Suprapubic skin (tissue), 4 donors: ENCODE measurements around the gene CHSY1. TPM values are rescaled to one million over a fixed set of nuclear protein-coding genes. Genes with fewer than 3 reads are reported as not detected.
A peak's percentile ranks its signal among the peaks of the same experiment; 100 is the strongest.

ENCODE experiments used
- DNase-seq, 2 donors: peaks; one replicate each; pipeline ENCODE4 v3.0.0-alpha.2; 2019; ENCODE audit warnings: low spot score in 2 of 2
- H3K27ac ChIP-seq: fragments of 200-600 bp; sonication (generic); one replicate; pipeline ENCODE4 v1.5.1; 2019
- H3K27me3 ChIP-seq: fragments of 200-600 bp; sonication (generic); one replicate; pipeline ENCODE4 v1.5.1; 2019
- H3K36me3 ChIP-seq: fragments of 200-600 bp; sonication (generic); one replicate; pipeline ENCODE4 v1.5.1; 2019
- H3K4me1 ChIP-seq: fragments of 200-600 bp; sonication (generic); one replicate; pipeline ENCODE4 v1.5.1; 2019
- H3K4me3 ChIP-seq: fragments of 200-600 bp; sonication (generic); one replicate; pipeline ENCODE4 v1.5.1; 2019; ENCODE audit warnings: mild to moderate bottlenecking
- H3K9me3 ChIP-seq: fragments of 200-600 bp; sonication (generic); one replicate; pipeline ENCODE4 v1.5.1; 2019
- CTCF ChIP-seq, 2 donors: fragments of 200-600 bp in 1 of 2; fragments of 450-650 bp in 1 of 2; sonication (generic) in 1 of 2; IDR thresholded peaks; one replicate each; pipeline ENCODE4 v1.5.1; 2016 to 2019; ENCODE audit warnings: antibody characterized with exemption in 2 of 2, mild to moderate bottlenecking in 1 of 2, moderate library complexity in 1 of 2
- EP300 ChIP-seq: sonication (generic); formaldehyde crosslinking; IDR thresholded peaks from one replicate; pipeline ENCODE4 v1.6.1; 2017; ENCODE audit warnings: antibody characterized with exemption
- POLR2A ChIP-seq, 2 donors: fragments of 450-650 bp; IDR thresholded peaks; one replicate each; pipeline ENCODE4 v1.6.1; 2017; ENCODE audit warnings: antibody characterized with exemption in 2 of 2, mild to moderate bottlenecking in 2 of 2, moderate library complexity in 2 of 2
- POLR2AphosphoS5 ChIP-seq, 3 donors: sonication (generic); formaldehyde crosslinking; IDR thresholded peaks; one replicate each; pipeline ENCODE4 v1.6.1; 2017; ENCODE audit warnings: antibody characterized with exemption in 3 of 3
- WGBS: methylation state at CpG from one replicate; pipeline ENCODE4 v1.1.5; 2018; 5-methylcytosine and 5-hydroxymethylcytosine counted together
- total RNA-seq, 4 donors: library from RNA; depleted of rRNA; stranded (reverse); fragments of >200 nt; gene quantifications; one replicate each; pipeline ENCODE4 v1.1.0, GENCODE V29; 2016

The CHSY1 gene
- total RNA-seq, 4 donors from 2014 or later: 29.7 to 39.6 (median 30.5) TPM

- no peak for DNase-seq
- no peak overlapping the region for H3K4me3 ChIP-seq
- H3K27me3 ChIP-seq: no peaks in the 10 kb centered on the region
- H3K36me3 ChIP-seq: peaks cover 89% of the 10 kb centered on the region
- H3K4me1 ChIP-seq: no peaks in the 10 kb centered on the region
- TF ChIP-seq CTCF (IDR thresholded peaks at IDR 0.05) (no peak), POLR2A (IDR thresholded peaks at IDR 0.05) (no peak)
- no peaks in the 10 kb centered on the region for H3K9me3 ChIP-seq
- no peak overlapping the region for H3K27ac ChIP-seq
- WGBS: 92% methylated on average over 6 of the region's 6 CpGs
Measured at GRCh38 chr15:101283931-101284330, 32.1 kb upstream of the CHSY1 start.

DNA sequence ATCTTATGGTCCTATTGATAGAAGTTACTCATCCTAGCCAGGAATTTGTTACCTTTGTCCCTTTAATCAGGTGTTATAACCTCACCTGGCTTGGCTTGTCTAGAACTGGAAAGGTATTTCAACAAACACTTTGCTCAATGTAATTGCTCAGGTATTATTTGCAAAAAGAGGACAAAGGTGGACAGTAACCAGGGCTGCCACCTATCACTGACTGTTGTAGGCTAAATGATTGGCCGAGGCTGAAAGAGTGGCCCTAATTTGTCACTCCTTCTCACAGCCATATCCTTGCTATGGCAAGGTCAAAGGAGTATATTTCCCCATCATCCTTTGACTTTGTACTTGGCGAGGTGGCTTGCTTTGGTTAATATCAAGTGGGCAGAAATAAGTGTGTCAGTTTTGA is 28.2 kb upstream of the CHSY1 start:
- TF ChIP-seq CTCF (IDR thresholded peaks at IDR 0.05): no peak
- TF ChIP-seq EP300: no peak
- TF ChIP-seq POLR2AphosphoS5 (IDR thresholded peaks at IDR 0.05): no peak
- TF ChIP-seq POLR2A (IDR thresholded peaks at IDR 0.05): no peak
- no peak for DNase-seq
- Histone ChIP-seq H3K27me3 (no peaks in the 10 kb centered on the region), H3K36me3 (peaks cover 57% of the 10 kb centered on the region), H3K9me3 (no peaks in the 10 kb centered on the region), H3K4me3 (no peak overlapping the region), H3K4me1 (peaks cover 20% of the 10 kb centered on the region), H3K27ac (no peak overlapping the region)
- 77% methylated on average over 2 of the region's 2 CpGs for WGBS

DNA sequence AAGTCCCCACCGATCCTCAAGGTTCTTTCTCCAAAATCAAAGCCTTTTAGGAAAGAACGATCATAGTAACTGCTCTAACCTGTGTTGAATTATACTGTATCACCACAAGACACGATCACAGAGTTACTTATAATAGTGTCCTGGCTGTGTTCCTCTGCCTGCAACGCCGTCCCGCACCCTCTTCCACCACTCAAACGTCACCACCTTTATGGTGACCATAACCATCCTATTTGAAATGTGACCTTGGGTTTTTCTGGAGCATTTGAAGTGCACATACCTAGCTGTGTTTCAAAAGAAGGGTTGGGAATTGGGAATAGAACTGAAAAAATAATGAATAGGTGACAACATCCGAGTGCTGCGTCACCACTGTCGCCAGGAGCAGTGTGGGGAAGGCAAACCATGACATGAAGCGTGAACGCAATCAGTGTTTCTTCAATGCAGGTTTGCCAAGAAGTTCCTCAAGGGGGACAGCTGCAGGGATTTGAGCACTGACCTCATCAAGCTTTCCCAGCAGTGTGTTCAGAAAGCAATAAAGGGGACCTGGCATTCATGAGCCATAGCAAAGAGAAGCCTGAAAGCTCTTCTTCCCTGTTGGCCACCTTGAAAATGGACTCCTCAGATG is 26.2 kb upstream of the CHSY1 start:
- H3K4me3 ChIP-seq: peak overlapping the region; percentile 77
- DNase-seq: no peak
- WGBS: 86% methylated on average over 12 of the region's 12 CpGs
- no peaks in the 10 kb centered on the region for H3K27me3 ChIP-seq
- H3K27ac ChIP-seq: peak overlapping the region; percentile 87
- TF ChIP-seq POLR2AphosphoS5 (IDR thresholded peaks at IDR 0.05) (no peak), CTCF (IDR thresholded peaks at IDR 0.05) (no peak), POLR2A (IDR thresholded peaks at IDR 0.05) (no peak), EP300 (no peak)
- H3K9me3 ChIP-seq: no peaks in the 10 kb centered on the region
- peaks cover 20% of the 10 kb centered on the region for H3K4me1 ChIP-seq
- peaks cover 57% of the 10 kb centered on the region for H3K36me3 ChIP-seq

DNA sequence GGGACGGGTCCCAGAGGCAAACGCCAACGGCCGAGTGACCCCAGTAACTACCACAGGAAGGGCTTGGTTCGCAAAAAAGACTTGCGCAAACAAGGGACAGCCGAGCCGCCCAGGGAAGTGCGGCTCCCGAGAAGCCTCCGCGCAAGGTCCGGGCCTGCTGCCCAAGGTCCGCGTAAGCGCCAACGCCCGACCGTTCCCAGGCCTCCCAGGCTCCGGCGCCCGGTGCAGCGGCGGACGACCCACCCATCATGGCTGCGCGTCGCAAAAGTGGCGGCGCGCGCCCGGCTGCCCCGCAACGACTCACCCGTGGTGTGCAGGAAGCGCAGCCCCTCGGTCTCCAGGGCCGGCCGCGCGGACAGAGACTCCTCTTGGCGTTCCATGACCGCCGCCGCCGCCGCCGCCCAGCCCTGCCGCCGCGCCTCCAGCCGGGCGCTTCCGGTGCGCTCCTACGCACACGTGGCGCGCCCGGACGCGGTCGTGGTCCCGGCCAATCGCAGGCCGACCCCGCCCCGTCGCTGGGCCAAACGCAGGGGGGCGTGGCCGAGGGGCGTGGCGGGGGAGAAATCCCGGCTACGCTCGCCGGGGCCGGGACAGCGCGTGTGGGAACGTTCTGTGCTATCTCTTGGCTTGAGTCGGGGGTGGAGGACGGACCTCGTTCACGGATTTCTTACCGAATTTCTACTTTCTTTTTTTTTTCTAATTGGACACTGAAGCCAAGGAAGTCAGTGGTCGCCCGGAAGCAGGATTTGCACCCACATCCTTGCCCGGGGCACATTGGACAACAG is 25.4 kb upstream of the CHSY1 start, which contains the start of gene SELENOS:
TSS of gene SELENOS (minus strand) at position 448 of the 785 bp plus-strand sequence. CDS start at position 380, 68 bp downstream.
- H3K27me3 ChIP-seq: no peaks in the 10 kb centered on the region
- peak within 1 kb of the TSS; percentile 87 for H3K27ac ChIP-seq
- no peaks in the 10 kb centered on the region for H3K9me3 ChIP-seq
- under 1% methylated on average over 35 of the region's 91 CpGs for WGBS
- peaks cover 20% of the 10 kb centered on the region for H3K4me1 ChIP-seq
- peak; percentile 92 to 95 for DNase-seq
- H3K36me3 ChIP-seq: peaks cover 57% of the 10 kb centered on the region
- peak within 1 kb of the TSS; percentile 77 for H3K4me3 ChIP-seq
- TF ChIP-seq POLR2A (IDR thresholded peaks at IDR 0.05) (peak in 1 of 2 donors; percentile 83), CTCF (IDR thresholded peaks at IDR 0.05) (no peak), EP300 (peak; percentile 60), POLR2AphosphoS5 (IDR thresholded peaks at IDR 0.05) (peak in 1 of 3 donors; percentile 12)

DNA sequence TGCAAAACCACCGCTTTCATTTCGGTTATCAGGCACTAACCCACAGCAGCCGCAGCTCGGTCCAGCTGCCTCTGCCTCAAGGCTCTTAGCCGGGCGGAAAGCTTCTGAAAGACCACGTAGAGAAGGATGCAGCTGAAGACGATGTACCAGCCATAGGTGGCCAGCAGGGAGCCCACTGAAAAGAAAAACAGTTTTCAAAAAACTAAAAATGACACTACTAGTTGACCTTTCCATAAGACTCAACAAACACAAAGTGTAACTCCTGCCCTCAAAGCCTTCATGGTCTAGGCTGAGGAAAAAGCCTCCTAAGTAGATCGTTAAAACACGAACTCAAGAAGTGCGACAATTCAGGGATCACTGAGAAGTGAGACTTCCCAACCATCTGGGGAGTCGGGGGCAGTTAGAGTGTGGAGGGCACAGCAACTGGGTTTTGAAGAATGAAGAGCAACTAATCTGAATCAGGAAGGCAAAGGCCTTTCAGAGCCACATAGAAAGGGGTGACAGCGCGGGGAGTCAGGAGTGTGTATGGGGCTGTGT is 24.7 kb upstream of the CHSY1 start:
- H3K36me3 ChIP-seq: peaks cover 57% of the 10 kb centered on the region
- no peaks in the 10 kb centered on the region for H3K9me3 ChIP-seq
- no peak for DNase-seq
- 19% methylated on average over 14 of the region's 14 CpGs for WGBS
- peaks cover 20% of the 10 kb centered on the region for H3K4me1 ChIP-seq
- no peak for TF ChIP-seq POLR2AphosphoS5 (IDR thresholded peaks at IDR 0.05)
- TF ChIP-seq CTCF (IDR thresholded peaks at IDR 0.05): no peak
- no peak for TF ChIP-seq POLR2A (IDR thresholded peaks at IDR 0.05)
- no peak for TF ChIP-seq EP300
- H3K27ac ChIP-seq: peak overlapping the region; percentile 87
- H3K4me3 ChIP-seq: peak overlapping the region; percentile 77
- no peaks in the 10 kb centered on the region for H3K27me3 ChIP-seq
